Measurements from ENCODE around the gene RNASE13.

DNA sequence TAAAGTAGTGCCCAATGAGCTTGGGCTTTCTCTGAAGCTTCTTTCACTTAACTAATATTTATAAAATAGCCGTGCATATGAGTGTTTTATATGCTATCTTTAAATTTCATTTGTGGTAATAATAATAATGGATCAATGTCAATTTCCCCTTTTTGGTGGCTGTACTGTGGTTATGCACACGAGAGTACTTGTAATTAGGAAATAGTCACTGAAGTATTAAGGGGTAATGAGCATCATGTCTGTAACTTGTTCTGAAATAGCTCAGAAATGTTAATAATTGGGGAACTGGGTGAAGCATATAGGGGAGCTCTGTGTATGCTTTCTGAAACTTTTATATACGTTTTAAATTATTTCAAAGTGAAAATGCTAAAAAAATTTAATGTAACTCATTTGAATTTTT lies 16.0 kb upstream of the RNASE13 start:
- TF ChIP-seq POLR2AphosphoS5 (IDR thresholded peaks at IDR 0.05; ENCODE audit: borderline replicate concordance, low read depth, low read length): no peak
- TF ChIP-seq EZH2 (IDR thresholded peaks at IDR 0.05): no peak
- TF ChIP-seq FOXP2 (optimal IDR thresholded peaks at IDR 0.05; ENCODE audit: control extremely low read depth, extremely low read length, insufficient read depth): no peak

All from SK-N-MC (cell line).